ENCODE results near the gene AGO4.

DNA sequence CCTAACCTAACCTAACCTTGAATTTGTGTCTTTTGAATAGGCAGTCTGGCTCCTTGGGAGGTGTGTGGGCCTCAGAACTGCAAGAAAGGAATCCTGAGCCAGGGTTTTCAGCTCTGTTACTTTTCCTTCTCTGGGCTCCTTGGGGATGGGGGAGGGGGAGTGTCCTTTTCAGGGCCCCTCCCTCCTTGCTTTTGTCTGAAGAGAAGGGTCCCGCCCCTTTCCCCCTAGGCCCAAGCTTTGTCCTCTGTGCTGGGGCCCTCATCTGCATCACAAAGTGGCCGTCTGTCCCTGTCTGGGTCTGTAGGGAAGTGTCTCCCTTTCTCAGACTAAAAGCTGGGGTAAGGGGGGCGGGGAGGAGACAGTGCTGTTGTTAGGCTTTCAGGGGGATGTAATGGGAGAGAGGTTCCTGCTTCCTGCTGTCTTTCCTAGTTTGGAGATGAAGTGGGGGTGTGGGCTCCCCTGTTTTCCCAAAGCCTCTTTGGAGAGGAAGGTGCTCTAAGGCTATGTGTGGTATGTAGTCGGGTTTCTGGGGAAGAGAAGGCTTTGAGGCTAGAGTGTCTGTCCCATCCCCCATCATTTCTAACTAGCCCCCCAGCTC, 78.2 kb downstream of the AGO4 start:
- TF ChIP-seq, protein P1, sequence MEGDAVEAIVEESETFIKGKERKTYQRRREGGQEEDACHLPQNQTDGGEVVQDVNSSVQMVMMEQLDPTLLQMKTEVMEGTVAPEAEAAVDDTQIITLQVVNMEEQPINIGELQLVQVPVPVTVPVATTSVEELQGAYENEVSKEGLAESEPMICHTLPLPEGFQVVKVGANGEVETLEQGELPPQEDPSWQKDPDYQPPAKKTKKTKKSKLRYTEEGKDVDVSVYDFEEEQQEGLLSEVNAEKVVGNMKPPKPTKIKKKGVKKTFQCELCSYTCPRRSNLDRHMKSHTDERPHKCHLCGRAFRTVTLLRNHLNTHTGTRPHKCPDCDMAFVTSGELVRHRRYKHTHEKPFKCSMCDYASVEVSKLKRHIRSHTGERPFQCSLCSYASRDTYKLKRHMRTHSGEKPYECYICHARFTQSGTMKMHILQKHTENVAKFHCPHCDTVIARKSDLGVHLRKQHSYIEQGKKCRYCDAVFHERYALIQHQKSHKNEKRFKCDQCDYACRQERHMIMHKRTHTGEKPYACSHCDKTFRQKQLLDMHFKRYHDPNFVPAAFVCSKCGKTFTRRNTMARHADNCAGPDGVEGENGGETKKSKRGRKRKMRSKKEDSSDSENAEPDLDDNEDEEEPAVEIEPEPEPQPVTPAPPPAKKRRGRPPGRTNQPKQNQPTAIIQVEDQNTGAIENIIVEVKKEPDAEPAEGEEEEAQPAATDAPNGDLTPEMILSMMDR (conservative IDR thresholded peaks at IDR 0.05; ENCODE audit: low read depth, low read length) = no peak
- no peak for TF ChIP-seq EZH2 (IDR thresholded peaks at IDR 0.05; ENCODE audit: borderline replicate concordance, low read depth, low read length, poor library complexity, severe bottlenecking)

Measured in A673 (cell line).